GM19043 (cell line): ENCODE measurements around the gene ASB11.
A peak's percentile ranks its signal among the peaks of the same experiment; 100 is the strongest.

Experiments used
- ATAC-seq: cut with Tn5 transposase; IDR thresholded peaks from one replicate; pipeline ENCODE4 v1.9.1; 2021; ENCODE audit warnings: low read depth; ENCODE audit not compliant: unreplicated experiment

The ASB11 gene, protein sequence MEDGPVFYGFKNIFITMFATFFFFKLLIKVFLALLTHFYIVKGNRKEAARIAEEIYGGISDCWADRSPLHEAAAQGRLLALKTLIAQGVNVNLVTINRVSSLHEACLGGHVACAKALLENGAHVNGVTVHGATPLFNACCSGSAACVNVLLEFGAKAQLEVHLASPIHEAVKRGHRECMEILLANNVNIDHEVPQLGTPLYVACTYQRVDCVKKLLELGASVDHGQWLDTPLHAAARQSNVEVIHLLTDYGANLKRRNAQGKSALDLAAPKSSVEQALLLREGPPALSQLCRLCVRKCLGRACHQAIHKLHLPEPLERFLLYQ

DNA sequence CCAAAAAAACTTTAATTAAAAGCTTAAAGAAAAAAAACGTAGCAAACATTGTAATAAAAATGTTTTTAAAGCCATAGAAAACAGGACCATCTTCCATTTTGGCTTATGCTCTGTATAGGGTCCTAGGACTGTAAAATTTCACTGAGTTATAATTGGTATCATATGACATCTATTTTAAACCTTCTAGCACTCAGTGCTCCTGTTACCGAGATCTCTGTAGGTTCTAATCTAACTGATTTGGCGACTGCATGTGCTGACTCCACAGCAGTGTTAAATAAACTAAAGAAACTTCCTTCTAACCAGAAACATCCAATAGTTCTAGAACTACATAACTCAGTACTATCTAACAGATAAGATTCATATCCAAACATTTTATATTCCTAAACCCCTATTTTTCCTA is at the start of gene ASB11:
Gene ASB11 (minus strand): TSS at position 132 of the 400 bp plus-strand sequence. CDS start 35 bp downstream, at position 97.
- ATAC-seq, result no peak

DNA sequence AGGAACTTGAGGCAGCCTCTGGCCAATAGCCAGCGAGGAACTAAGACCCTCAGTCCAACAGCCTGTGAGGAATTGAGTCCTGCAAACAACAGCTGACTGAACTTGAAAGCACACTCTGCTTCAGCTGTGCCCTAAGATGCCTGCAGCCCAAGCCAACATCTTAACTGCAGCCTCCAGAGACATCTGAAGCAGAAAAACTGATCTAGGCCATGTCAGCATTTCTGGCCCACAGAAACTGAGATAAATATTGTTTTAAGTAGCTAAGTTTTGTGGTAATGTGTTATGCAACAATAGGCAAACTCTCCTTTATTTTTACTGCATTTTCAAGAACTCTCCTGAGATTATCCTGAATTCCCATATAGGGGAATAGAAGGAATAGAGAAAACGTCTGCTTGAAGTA is 44.3 kb upstream of the ASB11 start:
- no peak for ATAC-seq

DNA sequence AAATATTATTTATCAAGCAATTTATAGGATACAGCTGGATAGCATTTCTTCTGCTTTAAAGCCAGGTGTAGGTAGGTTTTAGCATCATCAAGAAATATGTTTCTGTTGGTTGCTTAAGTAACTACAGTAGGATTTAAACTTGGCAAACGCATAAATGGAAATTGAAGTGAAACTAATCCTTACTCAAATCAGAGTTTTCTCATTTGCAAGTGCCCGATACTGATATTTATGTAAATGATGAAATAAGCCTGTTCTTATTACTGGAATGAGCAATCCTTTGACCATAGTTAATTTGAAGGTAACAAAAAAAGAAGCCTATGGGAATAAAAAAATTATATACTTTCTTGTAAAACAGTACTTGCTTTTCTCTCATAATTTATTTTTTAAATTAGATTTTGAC is 43.1 kb upstream of the ASB11 start:
- ATAC-seq, result no peak

DNA sequence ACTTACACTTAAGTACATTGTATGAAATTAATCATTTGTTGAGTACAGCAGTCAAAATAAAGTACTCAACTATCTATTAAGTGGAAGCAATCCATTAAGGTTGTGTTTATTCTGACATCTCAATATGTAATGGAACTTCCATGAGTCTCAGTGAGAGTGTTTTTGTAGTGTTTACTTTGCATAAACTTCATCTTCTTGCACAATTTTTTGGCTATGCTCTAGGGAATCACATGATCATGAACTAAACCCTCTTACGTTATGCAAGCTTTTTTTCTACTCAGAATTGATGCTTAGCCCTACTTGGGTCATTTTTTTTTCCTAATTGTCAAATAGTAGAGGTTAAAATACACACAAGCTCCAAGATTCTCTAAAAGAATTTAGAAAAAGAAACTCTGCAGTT is 41.0 kb upstream of the ASB11 start:
- no peak for ATAC-seq

DNA sequence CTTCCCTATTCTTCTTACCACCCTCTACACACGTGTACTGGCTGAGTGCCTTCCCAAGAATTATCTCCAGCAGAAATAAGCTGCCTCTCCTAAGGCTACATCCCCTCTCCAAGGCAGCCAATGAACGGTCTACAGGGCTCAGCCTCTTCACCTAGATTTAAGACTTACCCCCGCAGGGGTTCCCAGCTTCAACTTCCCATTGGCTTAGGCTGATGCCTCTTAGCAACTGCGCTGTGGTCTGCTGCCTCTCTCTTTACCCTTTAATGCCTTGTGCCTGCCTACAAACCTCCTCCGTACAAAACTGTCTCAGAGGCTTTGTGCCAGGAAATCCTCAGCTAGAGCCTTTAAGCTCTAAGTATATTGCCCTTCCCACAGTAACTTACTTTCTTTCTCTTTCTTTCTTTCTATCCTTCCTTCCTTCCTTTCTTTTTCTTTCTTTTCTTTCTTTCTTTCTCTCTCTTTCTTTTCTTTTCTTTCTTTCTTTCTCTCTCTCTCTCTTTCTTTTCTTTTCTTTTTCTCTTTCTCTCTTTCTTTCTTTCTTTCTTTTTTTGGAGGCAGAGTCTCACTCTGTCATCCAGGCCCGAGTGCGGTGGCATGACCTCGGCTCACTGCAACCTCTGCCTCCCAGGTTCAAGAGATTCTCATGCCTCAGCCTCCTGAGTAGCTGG is 35.0 kb upstream of the ASB11 start:
- ATAC-seq, result no peak

DNA sequence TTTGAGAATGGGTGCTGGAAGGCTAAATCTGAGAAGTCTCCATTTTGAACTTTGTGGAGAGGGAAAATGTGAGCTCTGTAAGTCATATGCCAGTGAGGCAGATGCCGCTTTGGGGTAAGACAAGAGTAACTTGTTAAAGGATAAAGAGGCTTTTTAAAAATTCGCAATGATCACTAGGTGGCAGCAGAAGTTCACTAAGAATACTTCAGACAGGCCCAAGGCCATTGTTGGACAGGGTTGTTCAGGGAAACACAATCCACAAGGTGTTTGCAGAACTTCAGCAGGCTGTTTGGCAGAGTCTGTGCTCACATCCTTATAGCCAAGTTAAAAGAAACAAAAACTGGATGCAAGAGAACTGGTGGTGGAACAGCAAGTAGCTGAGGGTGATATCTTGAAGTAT is 33.6 kb upstream of the ASB11 start:
- ATAC-seq, result no peak

DNA sequence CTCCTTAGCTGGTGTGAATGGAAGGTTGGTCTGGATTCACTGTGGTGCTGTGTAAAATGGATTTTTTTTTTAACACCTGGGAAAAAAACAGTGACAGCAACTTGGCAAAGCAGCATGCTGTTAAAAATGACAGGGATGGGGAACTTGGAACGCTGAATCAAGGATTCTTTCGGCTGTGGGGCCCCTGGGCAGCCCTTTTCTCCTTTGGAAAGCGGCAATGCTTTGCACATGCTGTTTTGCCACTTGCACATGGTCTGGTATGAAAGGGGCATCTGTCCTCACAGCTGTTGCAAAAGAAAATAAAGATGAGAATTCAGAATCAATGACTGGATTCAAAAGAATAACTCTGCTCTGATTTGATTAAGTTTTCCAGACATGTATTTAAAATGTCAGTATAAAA is 30.5 kb upstream of the ASB11 start:
- no peak for ATAC-seq

DNA sequence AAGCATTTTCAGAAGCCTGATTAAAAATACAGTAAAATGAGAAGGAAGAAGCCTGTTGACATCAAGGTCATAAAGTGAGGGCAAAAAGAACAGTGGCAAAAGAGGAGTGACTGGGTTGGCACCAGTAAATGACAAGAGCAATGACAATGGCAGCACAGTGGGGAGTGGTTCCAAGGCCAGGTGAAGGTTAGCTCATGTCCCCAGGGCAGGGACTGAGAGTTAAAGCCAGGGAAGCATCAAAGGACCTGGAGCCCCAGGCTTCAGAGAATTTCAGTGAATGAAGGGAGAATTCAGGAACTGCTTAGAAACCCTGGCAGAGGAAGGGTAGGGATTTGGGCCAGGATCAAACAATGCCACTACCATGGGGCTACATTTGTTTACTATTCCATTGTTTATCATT is 28.7 kb upstream of the ASB11 start:
- no peak for ATAC-seq

DNA sequence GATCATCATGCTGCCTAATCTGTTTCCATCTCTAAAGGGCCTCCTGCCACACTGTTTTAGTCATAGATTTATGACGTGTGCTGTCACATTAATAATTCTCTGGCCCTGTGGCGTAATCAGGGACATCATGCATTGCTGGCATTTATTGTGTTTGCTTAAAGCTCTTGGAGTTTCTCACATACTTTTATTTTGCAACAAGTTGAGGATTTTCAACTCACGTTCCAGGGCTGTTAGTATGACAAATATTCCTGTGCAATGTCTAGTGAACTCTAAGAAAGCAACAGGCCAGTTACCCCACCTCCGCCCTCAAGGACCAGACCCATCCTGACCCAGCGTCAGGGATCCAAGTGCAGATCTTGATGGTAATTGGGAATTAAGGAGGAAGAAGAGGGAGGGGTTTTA is 27.6 kb upstream of the ASB11 start:
- no peak for ATAC-seq

DNA sequence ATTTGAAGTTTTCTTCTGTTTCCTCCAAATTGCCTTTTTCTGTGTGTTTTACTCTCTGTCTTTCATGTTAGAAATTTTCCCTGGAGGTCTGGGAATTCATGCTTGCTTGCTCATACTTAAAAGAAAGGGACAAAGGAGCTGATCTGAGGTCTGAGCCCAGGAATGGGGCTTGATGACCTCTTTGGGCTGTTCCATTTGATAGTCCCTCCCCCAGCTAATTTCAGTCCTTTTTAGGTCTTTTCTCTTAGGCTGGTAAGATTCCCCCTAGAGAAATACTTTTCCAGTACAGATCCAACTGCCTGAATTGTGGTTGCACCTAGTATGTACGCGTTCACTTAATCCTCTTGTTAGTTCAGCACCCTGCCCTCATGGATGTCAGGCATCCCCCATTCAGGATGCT is 25.4 kb upstream of the ASB11 start:
- no peak for ATAC-seq

DNA sequence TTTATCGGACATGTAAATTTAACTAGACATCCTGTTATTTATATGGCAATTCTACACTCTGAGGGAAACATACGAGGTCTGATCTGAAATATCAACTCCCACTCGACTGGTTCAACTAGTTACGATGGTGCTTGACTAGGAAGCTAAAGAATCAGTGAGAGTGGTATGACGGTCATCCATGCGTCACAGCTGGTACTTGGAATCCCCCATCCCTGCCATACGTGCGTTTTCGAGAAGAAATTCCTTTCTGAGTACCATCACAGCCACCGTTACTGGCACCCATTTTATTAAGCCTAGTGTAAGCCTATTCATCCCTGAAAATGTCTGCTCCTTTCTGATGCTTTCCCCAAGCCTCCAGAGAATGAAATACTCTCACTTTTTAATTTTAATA is 20.6 kb upstream of the ASB11 start:
- ATAC-seq, result no peak

DNA sequence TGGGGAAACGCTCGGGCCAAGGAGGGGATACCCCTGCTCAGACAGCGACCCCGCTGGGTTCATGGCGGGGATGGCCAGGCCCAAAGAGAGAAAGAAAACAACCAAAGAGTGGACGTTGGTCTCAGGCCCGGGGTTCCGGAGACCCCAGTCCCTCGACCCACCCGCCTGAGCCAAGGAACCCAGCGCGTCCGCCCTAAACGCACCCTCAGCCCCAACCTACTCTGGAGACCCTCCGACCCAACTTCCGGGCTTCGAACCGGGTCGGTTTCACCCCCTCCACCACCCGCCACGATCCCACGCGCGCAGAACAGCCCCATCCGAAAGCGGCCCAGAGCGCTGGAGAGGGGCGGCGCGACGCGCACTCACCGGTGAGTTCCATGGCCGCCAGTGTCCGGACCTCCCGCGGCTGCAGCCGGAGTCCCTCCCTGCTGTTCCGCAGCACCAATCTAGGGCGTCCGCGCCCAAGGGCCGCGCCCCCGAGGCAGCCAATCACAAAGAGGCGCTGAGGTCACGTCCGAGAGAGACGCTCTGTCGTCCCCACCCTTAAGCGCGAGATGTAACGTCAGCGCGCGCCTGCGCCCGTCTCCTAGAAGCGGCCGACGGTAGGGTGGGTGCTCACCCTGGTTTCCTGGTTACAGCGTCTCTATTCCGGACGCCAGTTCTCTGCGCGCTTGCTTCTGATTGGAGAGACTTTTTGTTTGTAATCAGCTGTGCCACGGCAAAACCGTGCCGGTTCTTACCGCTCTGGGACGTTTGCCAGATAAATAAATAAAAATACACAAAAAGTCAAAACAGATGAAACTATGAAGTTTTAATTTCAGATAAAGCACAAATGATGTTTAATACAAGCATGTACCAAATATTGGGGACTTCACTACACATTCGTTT is 19.9 kb upstream of the ASB11 start, which contains the start of gene PIGA:
Gene PIGA (minus strand): TSS at position 389 of the 888 bp plus-strand sequence. CDS start 3,593 bp downstream, outside the sequence.
- ATAC-seq, result peak; percentile 97

DNA sequence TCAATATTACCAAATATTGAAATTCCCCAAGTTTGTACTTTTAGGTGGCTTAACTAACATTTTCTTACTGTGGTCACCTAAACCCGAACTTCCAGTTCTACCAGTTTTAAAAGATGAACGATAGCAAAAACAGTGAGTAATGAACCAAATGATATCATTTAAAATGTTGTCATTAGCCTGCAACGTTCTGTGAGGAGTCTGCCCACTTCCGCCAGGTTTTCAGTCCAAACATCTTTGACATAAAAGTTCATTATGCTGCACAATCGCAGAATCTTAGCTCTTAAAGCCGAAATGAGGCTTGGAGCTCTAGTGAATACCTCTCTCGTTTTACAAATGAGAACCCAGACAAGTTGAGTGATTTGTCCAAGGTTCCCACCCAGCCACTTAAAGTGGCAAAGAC is 19.1 kb upstream of the ASB11 start:
- ATAC-seq, result no peak

DNA sequence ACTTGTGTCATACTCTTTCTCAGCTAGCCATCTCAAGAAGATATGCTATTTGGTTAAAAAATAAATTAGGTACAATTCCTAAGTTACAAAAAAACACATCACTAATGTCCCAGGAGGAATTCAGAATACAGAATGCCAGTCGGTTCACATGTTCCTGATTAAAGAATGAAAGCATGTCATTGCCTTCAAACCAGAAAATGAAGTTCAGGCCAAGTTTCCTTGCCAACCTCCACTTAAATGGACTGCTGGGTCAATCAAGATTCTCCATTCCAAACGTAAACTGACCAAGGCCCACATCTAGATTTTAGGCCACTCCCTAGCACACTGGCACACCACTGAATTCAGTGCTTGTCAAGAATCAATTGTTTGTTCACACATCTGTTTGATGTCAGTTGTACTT is 13.4 kb upstream of the ASB11 start:
- ATAC-seq, result no peak

DNA sequence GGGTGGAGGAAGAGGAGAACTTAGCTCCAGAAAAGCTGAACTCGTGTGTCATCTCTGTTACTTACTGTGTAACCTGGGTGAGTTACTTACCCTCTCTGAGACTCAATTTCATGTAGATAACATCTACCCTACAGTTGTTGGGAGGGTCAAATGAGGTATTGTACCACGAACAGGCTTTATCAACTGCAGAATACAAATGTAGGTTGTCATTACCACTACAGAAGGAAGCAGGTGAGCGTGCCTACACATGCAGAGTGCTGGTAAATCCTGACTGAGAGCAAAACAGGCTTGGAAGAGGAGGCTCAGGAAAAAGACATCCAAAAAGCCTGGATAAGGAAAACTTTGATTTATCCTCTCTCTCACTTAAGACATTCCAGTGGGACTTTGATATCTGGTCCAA is 12.7 kb upstream of the ASB11 start:
- no peak for ATAC-seq

DNA sequence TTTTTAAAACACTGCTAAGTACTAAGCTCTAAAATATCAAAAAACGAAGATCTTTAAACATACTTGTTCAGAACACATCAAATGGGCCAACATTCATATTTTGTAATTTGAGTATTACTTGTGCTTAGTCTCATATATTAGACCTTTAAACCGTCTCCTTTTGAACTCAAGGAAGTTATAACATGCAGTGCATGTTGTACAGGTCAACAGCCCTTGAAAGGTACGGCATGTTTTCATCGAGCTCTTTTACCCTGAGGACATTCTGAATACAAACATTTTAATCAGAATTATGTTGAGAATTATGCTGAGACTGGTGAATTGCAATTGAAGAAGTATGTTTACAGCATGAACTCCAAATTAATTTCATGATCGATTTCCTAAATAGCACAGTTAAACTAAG is 7.0 kb upstream of the ASB11 start:
- ATAC-seq, result no peak

DNA sequence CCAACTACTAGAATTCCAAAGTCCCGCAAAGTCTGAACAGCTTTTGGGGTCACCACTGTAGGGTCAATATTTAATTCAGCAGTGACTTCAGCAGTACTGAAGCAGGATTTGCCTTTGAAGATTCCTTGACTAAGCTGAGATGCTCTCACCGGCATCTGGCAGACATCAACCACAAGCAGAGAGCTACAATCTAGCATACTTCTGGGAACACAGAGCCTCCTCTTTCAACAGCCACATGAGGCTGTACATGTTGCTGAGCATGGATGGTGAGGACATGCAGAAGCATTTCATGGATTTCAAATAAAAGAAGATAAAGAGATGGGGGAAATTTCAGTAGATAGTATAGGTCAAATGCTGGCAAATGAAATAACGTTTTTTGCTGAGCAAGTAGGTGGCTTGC is 6.6 kb upstream of the ASB11 start:
- ATAC-seq, result no peak

DNA sequence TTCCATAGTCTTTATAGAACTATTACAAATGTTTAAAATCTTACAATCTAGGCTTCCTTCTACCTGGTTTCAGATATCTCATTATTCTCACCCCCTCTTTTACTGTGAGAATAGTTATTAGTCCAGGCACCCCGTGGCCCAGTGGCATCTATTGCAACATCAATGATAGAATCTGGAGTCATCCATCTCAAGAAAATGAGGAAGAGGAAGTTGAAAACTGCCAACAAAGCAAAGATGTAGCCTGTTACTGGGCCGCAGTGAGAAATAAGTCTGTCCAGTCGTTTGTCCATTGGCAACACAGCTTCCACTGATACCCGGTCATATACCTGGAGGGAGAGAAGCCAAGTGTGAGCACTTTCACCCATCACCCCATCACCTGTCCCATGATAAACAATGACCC is 6.0 kb upstream of the ASB11 start:
- ATAC-seq, result no peak

DNA sequence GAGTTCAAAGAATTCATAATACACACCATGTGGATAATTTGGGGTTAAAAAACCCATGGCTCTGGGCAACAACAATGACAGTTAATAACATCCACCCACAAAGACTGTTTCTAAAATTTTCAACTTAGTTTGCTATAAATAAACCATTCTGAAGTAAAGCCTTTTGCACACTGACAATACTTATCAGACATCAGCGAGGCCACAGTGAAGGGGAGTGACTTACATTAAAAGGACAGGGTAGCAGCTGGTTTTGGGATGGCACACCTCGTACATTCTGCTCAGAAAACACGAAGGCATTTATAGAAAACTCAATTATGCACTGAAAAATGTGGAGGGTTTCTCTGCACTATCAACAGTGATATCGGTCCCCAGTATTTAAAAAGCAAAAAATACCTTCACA is 4.9 kb upstream of the ASB11 start:
- ATAC-seq, result no peak

DNA sequence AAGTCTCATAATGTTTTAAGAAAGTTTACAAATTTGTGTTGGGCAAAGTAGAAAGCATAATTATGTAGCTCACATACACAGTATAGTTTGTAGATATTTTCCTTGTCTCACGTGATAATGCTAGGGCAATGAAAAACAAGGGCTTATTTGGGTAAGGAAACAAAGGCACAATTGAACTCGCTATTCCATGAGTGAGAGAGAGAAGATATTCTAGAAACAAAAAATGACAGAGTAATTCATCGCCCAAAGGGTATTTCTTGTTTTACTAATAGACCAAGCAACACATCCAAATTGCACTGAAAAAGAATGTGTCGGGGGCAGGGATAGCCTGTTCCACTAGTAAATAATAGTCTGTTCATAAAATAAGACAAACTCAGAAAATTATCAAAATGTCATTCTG is 3.6 kb upstream of the ASB11 start:
- no peak for ATAC-seq

DNA sequence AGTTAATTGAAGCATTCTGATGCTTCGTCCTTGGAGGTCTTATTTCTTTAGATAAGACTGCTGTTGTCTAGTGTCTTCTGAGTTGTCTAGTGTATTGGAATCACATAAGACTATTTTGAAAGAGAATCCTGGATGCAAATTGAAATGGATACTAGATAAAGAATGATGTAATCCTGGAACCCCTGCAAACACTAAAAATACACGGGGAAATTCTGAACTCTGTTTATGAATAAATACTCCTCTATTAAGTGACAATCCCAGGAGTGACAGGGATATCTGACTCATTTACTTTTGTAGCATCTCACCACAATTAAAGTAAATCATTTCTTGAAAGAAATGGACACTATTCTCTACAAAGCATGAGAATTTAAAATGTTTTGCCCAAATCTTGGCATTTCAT is 968 bp downstream of the ASB11 start:
- ATAC-seq, result no peak
